Measurements from ENCODE around the gene DNER. TPM values are rescaled to one million over a fixed set of nuclear protein-coding genes. Genes with fewer than 3 reads are reported as not detected.

DNER gene
- total RNA-seq, 2 donors from 2014 or later, result 0.27 to 3.3 TPM

DNA sequence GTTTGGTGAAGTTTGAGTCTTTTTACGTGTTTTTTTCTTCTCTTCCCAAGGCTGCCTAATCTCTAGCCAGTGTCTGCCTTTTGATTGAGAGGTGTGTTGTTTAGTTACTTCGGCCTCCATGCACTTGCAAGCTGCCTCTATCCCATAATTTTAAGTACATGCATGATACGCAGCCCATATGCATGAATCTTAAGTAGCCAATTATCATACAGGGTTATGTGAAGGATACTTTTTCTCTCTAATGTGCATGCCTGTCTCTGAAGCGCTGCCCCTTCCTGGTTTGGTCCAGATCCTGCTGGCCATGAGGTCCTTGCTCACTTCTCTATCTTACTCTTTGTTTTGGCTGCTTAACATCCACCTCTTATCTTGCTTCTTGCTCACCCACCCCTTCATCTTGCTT lies 369.4 kb downstream of the DNER start:
- TF ChIP-seq, protein P1, sequence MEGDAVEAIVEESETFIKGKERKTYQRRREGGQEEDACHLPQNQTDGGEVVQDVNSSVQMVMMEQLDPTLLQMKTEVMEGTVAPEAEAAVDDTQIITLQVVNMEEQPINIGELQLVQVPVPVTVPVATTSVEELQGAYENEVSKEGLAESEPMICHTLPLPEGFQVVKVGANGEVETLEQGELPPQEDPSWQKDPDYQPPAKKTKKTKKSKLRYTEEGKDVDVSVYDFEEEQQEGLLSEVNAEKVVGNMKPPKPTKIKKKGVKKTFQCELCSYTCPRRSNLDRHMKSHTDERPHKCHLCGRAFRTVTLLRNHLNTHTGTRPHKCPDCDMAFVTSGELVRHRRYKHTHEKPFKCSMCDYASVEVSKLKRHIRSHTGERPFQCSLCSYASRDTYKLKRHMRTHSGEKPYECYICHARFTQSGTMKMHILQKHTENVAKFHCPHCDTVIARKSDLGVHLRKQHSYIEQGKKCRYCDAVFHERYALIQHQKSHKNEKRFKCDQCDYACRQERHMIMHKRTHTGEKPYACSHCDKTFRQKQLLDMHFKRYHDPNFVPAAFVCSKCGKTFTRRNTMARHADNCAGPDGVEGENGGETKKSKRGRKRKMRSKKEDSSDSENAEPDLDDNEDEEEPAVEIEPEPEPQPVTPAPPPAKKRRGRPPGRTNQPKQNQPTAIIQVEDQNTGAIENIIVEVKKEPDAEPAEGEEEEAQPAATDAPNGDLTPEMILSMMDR (IDR thresholded peaks at IDR 0.05), result no peak
- Histone ChIP-seq H3K9me3 (no peaks in the 10 kb centered on the region), H3K4me1 (ENCODE audit: control insufficient read depth in 1 of 2, low read depth in 2 of 2) (peaks cover 0 to 7% of the 10 kb centered on the region in 2 donors), H3K27ac (no peak overlapping the region), H3K36me3 (no peaks in the 10 kb centered on the region), H3K27me3 (replicated peaks; ENCODE audit: insufficient read depth) (no peaks in the 10 kb centered on the region), H3K4me3 (no peak overlapping the region)
- no peak for ATAC-seq (ENCODE audit: insufficient number of reproducible peaks, low FRiP score, low read depth)
- DNase-seq (ENCODE audit: low spot score), result no peak

DNA sequence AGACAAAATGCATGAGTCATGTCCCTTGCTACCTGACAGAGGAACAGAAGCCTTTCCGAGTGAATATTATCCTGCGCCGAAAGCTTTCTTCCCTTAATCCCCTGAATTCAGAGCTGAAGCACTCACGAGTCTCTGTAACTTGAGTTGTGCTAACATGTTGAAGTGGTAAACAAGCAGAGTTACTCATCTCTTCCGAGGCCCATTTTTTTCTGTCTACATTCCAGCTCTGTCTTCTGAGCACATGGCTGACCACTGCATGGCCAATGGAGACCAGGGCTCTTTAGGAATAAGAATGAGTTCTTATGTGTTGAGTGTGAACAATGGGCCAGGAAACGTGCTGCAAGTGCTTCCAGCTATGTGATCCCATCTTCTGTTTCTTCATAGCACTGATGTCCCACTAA lies 370.2 kb downstream of the DNER start:
- DNase-seq (ENCODE audit: low spot score) (no peak), ATAC-seq (ENCODE audit: insufficient number of reproducible peaks, low FRiP score, low read depth) (no peak)
- no peaks in the 10 kb centered on the region for H3K9me3 ChIP-seq
- H3K27ac ChIP-seq, result no peak overlapping the region
- TF ChIP-seq, protein P1 (IDR thresholded peaks at IDR 0.05), result no peak
- no peaks in the 10 kb centered on the region for H3K36me3 ChIP-seq
- H3K4me1 ChIP-seq (ENCODE audit: control insufficient read depth in 1 of 2, low read depth in 2 of 2), result peaks cover 0 to 7% of the 10 kb centered on the region in 2 donors
- no peak overlapping the region for H3K4me3 ChIP-seq
- no peaks in the 10 kb centered on the region for H3K27me3 ChIP-seq (replicated peaks; ENCODE audit: insufficient read depth)

DNA sequence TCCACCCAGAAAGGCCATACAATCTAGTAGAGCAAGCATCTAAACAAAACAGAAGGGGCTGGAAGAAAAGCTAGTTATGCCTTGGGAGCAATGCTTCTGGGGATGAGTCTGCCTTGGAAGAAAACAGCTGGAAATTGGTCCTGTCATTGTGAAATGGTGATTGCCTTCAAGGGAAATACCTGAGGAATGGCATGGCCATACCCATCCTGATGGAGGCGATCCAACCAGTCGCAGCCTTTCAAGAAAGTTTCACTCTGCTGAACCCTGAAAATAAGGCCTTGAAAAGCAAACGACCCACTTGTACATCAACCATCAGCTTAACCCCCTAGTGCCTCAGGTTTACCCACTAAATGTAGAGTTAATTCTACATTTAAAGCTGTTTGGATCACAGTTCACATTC lies 370.7 kb downstream of the DNER start:
- no peak overlapping the region for H3K4me3 ChIP-seq
- H3K9me3 ChIP-seq, result no peaks in the 10 kb centered on the region
- H3K36me3 ChIP-seq, result no peaks in the 10 kb centered on the region
- H3K27me3 ChIP-seq (replicated peaks; ENCODE audit: insufficient read depth), result no peaks in the 10 kb centered on the region
- ATAC-seq (ENCODE audit: insufficient number of reproducible peaks, low FRiP score, low read depth), result no peak
- peaks cover 0 to 7% of the 10 kb centered on the region in 2 donors for H3K4me1 ChIP-seq (ENCODE audit: control insufficient read depth in 1 of 2, low read depth in 2 of 2)
- TF ChIP-seq, protein P1 (IDR thresholded peaks at IDR 0.05), result no peak
- DNase-seq (ENCODE audit: low spot score), result no peak
- H3K27ac ChIP-seq, result no peak overlapping the region

DNA sequence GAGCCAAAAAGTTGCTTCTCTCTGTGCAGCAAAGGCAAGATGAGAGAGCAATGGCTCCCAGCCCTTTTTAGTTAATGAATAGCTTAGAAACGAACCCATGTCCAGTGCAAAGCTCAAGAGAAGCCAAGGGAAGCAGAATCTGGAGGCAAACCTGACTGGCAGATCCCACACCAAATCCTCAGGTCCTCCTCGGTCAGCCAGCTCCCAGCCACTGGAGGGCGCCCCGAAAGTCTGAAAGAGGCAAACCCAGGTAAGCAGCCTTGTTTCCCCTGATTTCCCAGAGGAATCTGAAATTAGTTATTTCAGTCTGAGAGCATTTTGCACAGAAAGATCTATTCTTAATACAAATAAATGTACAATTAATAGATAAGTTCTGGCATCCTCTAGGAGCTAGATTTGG lies 372.0 kb downstream of the DNER start:
- no peaks in the 10 kb centered on the region for H3K9me3 ChIP-seq
- no peak for DNase-seq (ENCODE audit: low spot score)
- ATAC-seq (ENCODE audit: insufficient number of reproducible peaks, low FRiP score, low read depth), result no peak
- peaks cover 0 to 7% of the 10 kb centered on the region in 2 donors for H3K4me1 ChIP-seq (ENCODE audit: control insufficient read depth in 1 of 2, low read depth in 2 of 2)
- TF ChIP-seq, protein P1 (IDR thresholded peaks at IDR 0.05), result peak; percentile 39
- H3K4me3 ChIP-seq, result no peak overlapping the region
- no peak overlapping the region for H3K27ac ChIP-seq
- no peaks in the 10 kb centered on the region for H3K36me3 ChIP-seq
- H3K27me3 ChIP-seq (replicated peaks; ENCODE audit: insufficient read depth), result no peaks in the 10 kb centered on the region

DNA sequence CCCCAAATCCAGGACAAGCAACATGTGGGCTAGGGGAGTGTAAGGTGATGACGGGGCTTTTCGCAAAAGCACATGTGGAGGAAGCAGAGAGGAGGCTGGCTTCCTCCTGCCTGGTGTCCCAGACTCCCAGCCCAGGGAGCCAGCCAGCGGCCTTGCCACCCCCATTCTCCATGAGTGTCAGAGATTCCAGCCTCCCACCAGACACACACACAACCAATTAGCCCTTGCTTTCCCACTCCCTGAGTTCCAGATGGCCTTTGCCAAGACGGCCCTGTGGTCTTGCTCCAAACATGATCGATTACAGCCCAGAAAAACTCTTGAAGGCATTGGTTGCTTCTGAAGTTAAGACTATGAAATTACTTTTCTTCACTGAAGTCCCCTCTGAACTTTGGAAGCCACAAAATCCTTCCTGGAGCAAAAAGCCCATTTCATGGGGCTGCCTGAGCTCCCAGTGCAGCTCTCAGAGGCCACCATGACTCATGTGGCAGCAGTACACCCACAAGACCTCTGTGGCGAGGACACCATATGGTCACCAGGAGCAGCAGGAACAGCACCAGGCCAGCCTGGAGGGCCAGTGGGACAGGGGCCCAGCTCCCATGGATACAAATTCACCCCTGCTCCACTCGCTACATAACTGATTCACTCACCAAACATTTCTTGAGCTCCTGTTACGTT lies 374.1 kb downstream of the DNER start:
- H3K4me3 ChIP-seq, result no peak overlapping the region
- no peak for DNase-seq (ENCODE audit: low spot score)
- no peaks in the 10 kb centered on the region for H3K36me3 ChIP-seq
- no peak for ATAC-seq (ENCODE audit: insufficient number of reproducible peaks, low FRiP score, low read depth)
- H3K27ac ChIP-seq, result no peak overlapping the region
- no peaks in the 10 kb centered on the region for H3K27me3 ChIP-seq (replicated peaks; ENCODE audit: insufficient read depth)
- H3K9me3 ChIP-seq, result no peaks in the 10 kb centered on the region
- TF ChIP-seq, protein P1 (IDR thresholded peaks at IDR 0.05), result no peak
- H3K4me1 ChIP-seq (ENCODE audit: control insufficient read depth in 1 of 2, low read depth in 2 of 2), result peaks cover 12 to 16% of the 10 kb centered on the region in 2 donors
